ENCODE measurements around the gene OMG. TPM values are rescaled to one million over a fixed set of nuclear protein-coding genes. Genes with fewer than 3 reads are reported as not detected.

The OMG gene
- total RNA-seq, 1 donor from 2014 or later: not detected

DNA sequence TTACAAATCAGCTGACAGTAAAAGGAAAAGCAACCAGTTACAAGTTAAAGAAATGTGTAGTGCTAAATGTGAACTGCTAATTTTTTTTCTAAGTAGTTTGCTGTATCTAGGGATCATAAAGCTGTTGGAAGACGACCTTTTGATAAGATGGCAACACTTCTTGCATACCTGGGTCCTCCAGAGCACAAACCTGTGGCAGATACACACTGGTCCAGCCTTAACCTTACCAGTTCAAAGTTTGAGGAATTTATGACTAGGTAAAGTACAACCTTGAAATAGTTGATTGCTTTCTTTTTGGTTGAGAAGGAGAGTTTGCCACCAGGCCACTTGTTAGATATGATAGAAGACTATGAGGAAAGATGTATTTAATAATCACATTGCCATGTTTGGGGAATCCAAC is 35.4 kb downstream of the OMG start:
- Mint-ChIP-seq H3K9me3 (ENCODE audit: unreplicated experiment) (no peaks in the 10 kb centered on the region), H3K27me3 (ENCODE audit: unreplicated experiment) (no peaks in the 10 kb centered on the region), H3K4me3 (ENCODE audit: unreplicated experiment) (no peak overlapping the region), H3K4me1 (ENCODE audit: unreplicated experiment) (no peaks in the 10 kb centered on the region), H3K27ac (ENCODE audit: unreplicated experiment) (no peak overlapping the region), H3K36me3 (ENCODE audit: low read depth, unreplicated experiment) (peaks cover 3% of the 10 kb centered on the region)
- DNase-seq (ENCODE audit: low spot score): no peak
- TF ChIP-seq, protein P1, sequence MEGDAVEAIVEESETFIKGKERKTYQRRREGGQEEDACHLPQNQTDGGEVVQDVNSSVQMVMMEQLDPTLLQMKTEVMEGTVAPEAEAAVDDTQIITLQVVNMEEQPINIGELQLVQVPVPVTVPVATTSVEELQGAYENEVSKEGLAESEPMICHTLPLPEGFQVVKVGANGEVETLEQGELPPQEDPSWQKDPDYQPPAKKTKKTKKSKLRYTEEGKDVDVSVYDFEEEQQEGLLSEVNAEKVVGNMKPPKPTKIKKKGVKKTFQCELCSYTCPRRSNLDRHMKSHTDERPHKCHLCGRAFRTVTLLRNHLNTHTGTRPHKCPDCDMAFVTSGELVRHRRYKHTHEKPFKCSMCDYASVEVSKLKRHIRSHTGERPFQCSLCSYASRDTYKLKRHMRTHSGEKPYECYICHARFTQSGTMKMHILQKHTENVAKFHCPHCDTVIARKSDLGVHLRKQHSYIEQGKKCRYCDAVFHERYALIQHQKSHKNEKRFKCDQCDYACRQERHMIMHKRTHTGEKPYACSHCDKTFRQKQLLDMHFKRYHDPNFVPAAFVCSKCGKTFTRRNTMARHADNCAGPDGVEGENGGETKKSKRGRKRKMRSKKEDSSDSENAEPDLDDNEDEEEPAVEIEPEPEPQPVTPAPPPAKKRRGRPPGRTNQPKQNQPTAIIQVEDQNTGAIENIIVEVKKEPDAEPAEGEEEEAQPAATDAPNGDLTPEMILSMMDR (IDR thresholded peaks at IDR 0.05; ENCODE audit: unreplicated experiment): no peak

DNA sequence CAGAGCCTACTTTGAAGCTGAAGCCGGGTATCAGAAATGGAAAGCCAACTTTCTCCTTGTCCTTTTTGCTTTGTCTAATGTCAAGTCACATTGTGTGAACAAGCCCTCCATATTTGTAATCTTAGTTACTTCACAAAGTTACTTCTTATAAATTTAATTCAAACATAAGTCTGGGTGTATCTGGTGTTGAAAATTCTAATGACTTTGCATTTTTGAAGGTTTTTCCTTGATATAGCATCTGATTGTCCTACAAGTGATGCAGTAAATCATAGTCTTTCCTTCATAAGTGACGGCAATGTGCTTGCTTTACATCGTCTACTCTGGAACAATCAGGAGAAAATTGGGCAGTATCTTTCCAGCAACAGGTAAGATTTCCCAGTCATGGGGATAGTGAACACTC is 36.9 kb downstream of the OMG start:
- no peaks in the 10 kb centered on the region for H3K9me3 Mint-ChIP-seq (ENCODE audit: unreplicated experiment)
- no peak overlapping the region for H3K4me3 Mint-ChIP-seq (ENCODE audit: unreplicated experiment)
- no peaks in the 10 kb centered on the region for H3K4me1 Mint-ChIP-seq (ENCODE audit: unreplicated experiment)
- no peaks in the 10 kb centered on the region for H3K36me3 Mint-ChIP-seq (ENCODE audit: low read depth, unreplicated experiment)
- no peak overlapping the region for H3K27ac Mint-ChIP-seq (ENCODE audit: unreplicated experiment)
- no peaks in the 10 kb centered on the region for H3K27me3 Mint-ChIP-seq (ENCODE audit: unreplicated experiment)
- no peak for DNase-seq (ENCODE audit: low spot score)
- TF ChIP-seq, protein P1 (IDR thresholded peaks at IDR 0.05; ENCODE audit: unreplicated experiment): no peak

DNA sequence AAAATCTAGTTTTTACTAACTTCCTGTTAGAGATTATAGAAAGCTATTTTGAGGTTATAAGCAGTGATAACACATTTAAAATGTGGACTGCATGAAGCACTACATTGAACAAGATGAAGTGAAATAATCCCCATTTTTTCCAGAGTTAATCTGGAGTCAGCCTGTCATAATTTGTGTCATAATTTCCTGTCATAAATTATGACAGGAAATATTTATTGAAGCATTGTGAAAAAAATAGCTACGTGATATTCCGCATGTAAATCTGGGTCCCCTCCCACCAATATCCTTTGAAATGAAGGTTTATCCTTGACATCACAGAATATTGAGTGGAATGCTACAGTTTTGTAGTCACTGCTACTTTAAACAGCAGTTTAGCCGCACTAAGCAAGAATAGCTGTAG is 40.1 kb downstream of the OMG start:
- Mint-ChIP-seq H3K36me3 (ENCODE audit: low read depth, unreplicated experiment) (no peaks in the 10 kb centered on the region), H3K4me1 (ENCODE audit: unreplicated experiment) (no peaks in the 10 kb centered on the region), H3K4me3 (ENCODE audit: unreplicated experiment) (no peak overlapping the region), H3K9me3 (ENCODE audit: unreplicated experiment) (no peaks in the 10 kb centered on the region), H3K27ac (ENCODE audit: unreplicated experiment) (no peak overlapping the region), H3K27me3 (ENCODE audit: unreplicated experiment) (no peaks in the 10 kb centered on the region)
- DNase-seq (ENCODE audit: low spot score): no peak
- TF ChIP-seq, protein P1 (IDR thresholded peaks at IDR 0.05; ENCODE audit: unreplicated experiment): no peak

DNA sequence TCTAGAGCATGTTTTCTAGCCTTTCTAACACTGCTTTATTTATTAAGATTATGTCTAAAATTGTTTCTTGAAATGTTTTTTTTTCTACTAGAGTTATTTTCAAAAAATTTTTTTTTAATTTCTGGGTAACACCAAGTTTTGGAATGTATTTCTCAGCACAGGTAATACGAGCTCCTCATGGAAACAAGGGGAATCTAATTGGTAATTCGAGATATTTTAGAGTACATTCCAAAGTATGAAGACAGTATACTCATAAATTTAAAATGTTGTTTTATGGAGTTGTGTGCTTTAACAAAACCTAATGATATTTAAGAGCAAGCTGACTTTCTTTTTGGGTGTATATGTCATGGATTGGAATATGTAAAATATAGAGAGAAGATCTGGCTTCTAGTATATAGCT is 42.4 kb downstream of the OMG start:
- H3K4me3 Mint-ChIP-seq (ENCODE audit: unreplicated experiment): no peak overlapping the region
- H3K27ac Mint-ChIP-seq (ENCODE audit: unreplicated experiment): no peak overlapping the region
- no peaks in the 10 kb centered on the region for H3K27me3 Mint-ChIP-seq (ENCODE audit: unreplicated experiment)
- no peaks in the 10 kb centered on the region for H3K4me1 Mint-ChIP-seq (ENCODE audit: unreplicated experiment)
- DNase-seq (ENCODE audit: low spot score): no peak
- TF ChIP-seq, protein P1 (IDR thresholded peaks at IDR 0.05; ENCODE audit: unreplicated experiment): no peak
- no peaks in the 10 kb centered on the region for H3K36me3 Mint-ChIP-seq (ENCODE audit: low read depth, unreplicated experiment)
- H3K9me3 Mint-ChIP-seq (ENCODE audit: unreplicated experiment): no peaks in the 10 kb centered on the region

DNA sequence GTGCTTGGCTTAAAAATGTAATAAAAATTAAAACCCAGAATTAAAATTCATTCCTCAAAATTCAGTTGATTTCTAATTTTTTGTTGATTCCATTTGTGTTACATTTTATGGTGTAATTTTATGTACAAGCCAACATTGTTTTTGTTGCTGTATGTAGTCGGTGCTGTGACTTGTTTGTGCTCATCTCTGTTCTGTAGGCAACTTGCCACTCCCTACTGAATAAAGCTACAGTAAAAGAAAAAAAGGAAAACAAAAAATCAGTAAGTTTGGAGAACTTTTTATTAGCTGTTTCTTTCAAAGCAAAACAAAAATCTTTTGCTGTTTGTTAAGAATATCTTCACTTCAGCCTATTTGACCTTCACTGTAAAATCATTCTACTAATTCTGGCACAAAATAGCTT is 44.3 kb downstream of the OMG start:
- Mint-ChIP-seq H3K27ac (ENCODE audit: unreplicated experiment) (no peak overlapping the region), H3K36me3 (ENCODE audit: low read depth, unreplicated experiment) (no peaks in the 10 kb centered on the region), H3K9me3 (ENCODE audit: unreplicated experiment) (no peaks in the 10 kb centered on the region), H3K27me3 (ENCODE audit: unreplicated experiment) (no peaks in the 10 kb centered on the region), H3K4me3 (ENCODE audit: unreplicated experiment) (no peak overlapping the region), H3K4me1 (ENCODE audit: unreplicated experiment) (no peaks in the 10 kb centered on the region)
- TF ChIP-seq, protein P1 (IDR thresholded peaks at IDR 0.05; ENCODE audit: unreplicated experiment): no peak
- no peak for DNase-seq (ENCODE audit: low spot score)

All from endothelial cell (in vitro differentiated cells).